22Rv1 (cell line): ENCODE results near the gene GSC2.

Source experiments
- H3K27ac ChIP-seq: fragments of 450-650 bp; 2 replicates; pipeline ENCODE4 v1.5.1; 2017
- CTCF ChIP-seq: fragments of 450-650 bp; IDR thresholded peaks from 2 replicates; pipeline ENCODE4 v1.5.1; 2017; ENCODE audit warnings: mild to moderate bottlenecking
- ZFX ChIP-seq: fragments of 450-650 bp; IDR thresholded peaks from 2 replicates; pipeline ENCODE4 v1.6.1; 2017; ENCODE audit warnings: antibody characterized with exemption, borderline replicate concordance

Gene GSC2

GRCh38 chr22:19117111-19117512 lies 33.0 kb downstream of the GSC2 start:
- H3K27ac ChIP-seq = no peak overlapping the region
- TF ChIP-seq CTCF = no peak
- no peak for TF ChIP-seq ZFX

- TF ChIP-seq CTCF = no peak
- TF ChIP-seq ZFX = no peak
- H3K27ac ChIP-seq = no peak overlapping the region
Measured at GRCh38 chr22:19115628-19116027, 34.5 kb downstream of the GSC2 start.

- no peak overlapping the region for H3K27ac ChIP-seq
- TF ChIP-seq CTCF = no peak
- no peak for TF ChIP-seq ZFX
Measured at GRCh38 chr22:19114984-19115552, 35.0 kb downstream of the GSC2 start.

- TF ChIP-seq ZFX = no peak
- TF ChIP-seq CTCF = no peak
- H3K27ac ChIP-seq = no peak overlapping the region
Measured at GRCh38 chr22:19113429-19113828, 36.7 kb downstream of the GSC2 start.

- no peak overlapping the region for H3K27ac ChIP-seq
- no peak for TF ChIP-seq ZFX
- no peak for TF ChIP-seq CTCF
Measured at GRCh38 chr22:19111584-19111983, 38.5 kb downstream of the GSC2 start.

- no peak for TF ChIP-seq ZFX
- TF ChIP-seq CTCF = no peak
- H3K27ac ChIP-seq = no peak overlapping the region
Measured at GRCh38 chr22:19111140-19111539, 39.0 kb downstream of the GSC2 start.

GRCh38 chr22:19110646-19111045 lies 39.4 kb downstream of the GSC2 start:
- no peak overlapping the region for H3K27ac ChIP-seq
- TF ChIP-seq CTCF (no peak), ZFX (no peak)
